HG02642 (cell line): Measurements from ENCODE around the gene GRB10.
"Not testable (repeated sequence)": the region's sequence is repeated elsewhere in the genome, so short reads cannot be mapped to it uniquely, and the experiment has no call there.

ENCODE experiments used
- ATAC-seq: cut with Tn5 transposase; IDR thresholded peaks from one replicate; pipeline ENCODE4 v1.9.1; 2021; ENCODE audit warnings: mild to moderate bottlenecking; ENCODE audit not compliant: unreplicated experiment, poor library complexity

Gene GRB10

DNA sequence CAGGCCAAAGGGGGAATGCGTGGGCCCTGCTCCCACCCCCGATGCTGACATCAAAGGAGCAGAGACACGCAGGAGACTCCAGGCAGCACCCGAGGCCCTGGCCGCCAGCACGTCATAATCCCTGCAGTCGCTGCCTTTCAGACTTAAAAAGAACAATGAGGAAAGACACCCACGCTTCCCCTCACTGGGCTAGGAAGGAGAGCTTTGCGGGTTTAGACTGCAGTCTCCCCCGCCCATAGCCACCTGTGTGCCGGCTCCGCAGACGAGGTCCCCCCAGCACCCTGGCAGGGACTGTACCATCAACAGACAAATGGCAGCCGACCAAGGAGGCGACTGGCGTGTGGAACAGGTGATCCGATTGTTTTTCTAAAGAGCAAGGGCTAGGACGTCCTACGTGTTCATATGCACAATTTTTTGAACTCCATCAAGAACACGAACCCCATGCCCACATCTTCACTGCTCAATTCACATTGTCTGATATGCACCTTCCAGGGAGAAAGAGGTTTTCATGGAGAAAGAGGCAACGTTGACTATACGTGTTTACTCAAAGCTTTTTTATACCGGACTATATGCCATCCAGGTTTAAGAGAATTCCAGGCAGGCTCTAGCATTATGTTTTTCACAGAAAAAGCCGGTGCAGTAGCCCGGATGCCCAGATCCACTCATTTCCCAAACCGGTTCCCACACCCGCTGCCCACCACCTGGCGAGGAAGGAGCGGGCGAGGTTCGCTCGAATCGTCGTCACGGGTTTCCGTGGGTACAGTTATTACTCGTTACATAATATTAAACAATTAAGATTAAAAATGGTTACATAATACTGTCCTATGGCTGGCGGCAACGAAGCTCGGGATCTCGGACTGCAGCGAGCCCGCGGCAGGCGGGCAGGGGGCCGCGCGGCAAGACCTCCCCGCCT lies 1.1 kb downstream of the GRB10 start:
- no peak for ATAC-seq

GRCh38 chr7:50780436-50780835 lies 2.3 kb downstream of the GRB10 start:
- ATAC-seq, result no peak

DNA sequence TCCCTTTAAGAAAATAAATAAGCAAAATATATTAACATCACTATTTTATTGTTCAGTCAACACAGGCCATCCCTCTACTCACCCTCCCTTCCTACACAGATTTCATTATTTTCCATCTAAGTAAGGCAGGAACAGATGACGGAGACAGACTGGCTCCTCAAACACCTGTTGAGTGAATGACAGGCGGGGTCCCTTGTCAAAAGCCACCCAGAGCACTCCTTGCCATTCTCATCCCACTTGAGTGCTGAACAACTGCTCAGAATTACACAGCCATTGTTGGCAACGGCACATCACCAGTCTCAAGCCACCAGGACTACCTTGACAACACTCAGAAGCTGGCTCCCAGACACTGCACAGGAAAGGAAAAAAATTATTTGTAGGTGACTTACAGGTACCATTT lies 3.3 kb downstream of the GRB10 start:
- no peak for ATAC-seq

- ATAC-seq, result no peak
These were observed 4.5 kb downstream of the GRB10 start for GRCh38 chr7:50778189-50778588.

DNA sequence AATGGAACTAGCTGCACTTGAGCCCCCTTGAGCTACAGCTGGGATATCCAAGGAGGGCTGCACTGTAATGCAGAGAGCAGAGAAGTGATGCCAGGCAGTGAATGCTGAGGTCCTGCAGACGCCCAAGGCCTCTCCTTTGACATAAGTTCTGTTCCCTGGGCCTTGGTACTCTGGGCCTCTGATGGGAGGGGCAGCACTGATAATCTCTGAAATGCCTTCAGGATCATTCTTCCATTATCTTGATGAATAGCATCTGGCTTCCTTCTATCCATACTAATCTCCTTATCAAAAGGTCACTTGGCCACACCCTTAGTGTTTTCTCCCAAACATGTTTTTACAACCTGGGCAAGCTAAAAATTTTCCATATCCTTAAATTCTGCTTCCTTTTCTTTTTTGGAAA lies 6.9 kb downstream of the GRB10 start:
- no peak for ATAC-seq

DNA sequence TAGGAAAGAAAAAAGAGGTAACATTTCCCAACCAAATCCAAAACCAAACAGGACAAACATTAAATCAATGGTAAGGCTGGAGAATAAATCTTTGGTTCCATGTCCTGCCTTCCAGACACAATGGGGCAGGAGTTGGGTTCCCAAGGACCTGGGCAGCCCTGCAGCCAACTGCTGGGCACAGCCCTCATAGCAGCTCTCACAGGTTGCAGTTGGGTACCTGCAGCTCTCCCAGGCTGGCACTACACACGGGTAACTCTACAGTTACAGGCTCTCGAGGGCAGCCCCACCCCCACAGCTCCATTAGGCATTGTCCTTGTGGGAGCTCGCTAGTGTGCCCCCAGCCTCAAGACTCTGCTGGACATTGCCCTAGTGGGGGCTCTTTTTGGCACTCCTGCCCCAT lies 7.5 kb downstream of the GRB10 start:
- ATAC-seq, result no peak

DNA sequence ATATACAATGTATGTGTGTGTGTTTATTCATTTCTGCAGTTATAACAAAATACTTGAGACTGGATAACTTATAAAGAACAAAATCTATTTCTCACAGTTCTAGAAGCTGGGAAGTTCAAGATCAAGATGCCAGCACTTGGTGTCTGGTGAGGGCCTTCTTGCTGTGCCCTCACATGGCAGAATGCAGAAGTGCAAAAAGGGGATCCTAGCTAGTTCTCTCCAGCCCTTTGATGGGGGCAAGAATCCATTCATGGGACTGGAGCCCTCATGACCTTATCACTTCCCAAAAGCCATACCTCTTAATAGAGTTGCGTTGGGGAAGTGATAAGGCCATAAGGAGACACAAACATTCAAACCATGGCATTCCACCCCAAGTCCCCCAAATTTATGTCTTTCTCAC lies 8.4 kb downstream of the GRB10 start:
- no peak for ATAC-seq

DNA sequence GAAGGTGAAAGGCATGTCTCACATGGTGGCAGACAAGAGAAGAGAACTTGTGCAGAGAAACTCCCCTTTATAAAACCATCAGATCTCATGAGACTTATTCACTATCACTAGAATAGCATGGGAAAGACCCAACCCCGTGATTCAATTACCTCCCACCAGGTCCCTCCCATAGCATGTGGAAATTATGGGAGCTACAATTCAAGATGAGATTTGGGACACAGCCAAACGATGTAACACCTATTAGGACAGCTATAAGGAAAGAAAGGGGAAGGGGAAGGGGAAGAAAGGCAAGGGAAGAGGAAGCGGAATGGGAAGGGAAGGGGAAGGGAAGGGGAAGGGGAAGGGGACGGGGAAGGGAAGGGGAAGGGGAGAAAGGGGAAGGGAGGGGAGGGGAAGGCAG lies 9.6 kb downstream of the GRB10 start:
- ATAC-seq, result not testable (repeated sequence)

DNA sequence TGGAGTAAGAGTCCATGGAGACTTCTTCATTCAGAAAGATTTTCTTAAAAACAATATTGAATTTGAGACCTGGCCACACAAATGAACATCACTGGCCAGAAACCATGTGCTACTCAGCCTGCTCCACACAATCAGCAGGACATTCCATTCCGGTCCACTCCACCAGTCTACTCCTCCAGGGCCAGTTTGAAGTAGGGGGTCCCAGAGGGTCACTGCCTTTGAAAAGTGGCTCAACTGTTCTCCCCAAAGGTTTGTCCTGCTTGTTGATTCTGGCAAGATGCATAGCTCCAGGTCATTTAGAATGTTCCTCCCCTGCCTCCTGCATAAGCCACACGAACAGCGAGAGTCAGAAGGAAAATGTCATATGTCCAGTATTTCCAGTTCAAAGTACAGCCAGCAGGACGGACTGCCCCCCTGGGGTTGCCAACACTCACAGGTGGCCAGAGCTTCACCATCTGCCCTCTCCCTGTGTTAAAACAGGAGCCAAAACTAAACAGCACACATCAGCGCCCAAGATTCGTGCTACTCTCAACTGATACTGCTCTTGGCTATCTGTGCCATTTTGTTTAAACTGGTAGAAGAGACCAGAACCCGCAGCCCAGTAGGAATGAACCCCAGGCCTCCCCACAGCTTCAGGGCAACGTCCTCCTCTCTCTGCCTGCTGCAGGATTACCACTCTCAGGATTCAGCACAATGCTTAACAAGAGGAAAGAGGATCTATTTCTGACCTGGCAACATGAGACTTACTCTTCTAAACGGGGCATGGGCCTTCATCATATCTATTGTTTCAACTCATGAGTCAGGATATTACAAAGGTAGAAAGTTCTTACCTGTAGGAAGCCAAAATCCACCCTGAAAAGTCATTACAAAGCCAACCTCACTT lies 11.3 kb downstream of the GRB10 start:
- ATAC-seq, result no peak

GRCh38 chr7:50768485-50769474 lies 13.9 kb downstream of the GRB10 start:
- no peak for ATAC-seq

GRCh38 chr7:50766849-50767207 lies 15.9 kb downstream of the GRB10 start:
- ATAC-seq, result no peak

DNA sequence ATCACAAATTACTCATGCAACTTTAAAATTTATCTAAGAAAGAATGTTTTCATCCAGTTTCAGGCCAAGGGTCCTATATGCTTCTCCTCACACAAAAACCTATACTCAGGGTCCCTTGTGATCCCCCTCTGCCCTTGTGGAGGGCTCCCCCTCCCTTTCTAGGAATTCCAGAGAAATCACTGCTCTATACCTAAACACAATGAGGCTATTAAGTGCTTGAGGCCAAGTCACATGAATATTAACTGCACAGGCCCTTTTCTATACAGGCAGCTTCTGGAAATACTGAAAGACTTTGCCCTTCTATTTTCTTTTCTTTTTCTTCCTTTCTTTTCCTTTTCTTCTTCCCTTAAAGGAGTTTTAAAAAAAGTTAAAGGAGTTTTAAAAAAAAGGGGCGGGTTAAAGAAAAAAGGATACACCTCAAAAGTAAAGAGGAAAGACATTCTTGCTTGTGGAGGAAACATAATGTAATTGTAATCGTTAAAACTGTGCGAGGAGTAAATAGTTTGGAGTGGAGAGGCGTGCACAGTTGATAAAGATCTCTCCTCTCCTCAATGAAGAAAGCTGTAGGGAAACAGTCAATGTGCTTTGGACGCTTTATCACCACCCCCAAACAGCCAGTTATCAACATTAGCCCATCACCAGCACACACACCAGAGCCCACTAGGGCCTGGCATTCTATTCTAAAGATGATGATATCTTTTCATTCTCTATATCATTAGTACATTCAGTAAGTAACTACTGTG lies 16.4 kb downstream of the GRB10 start:
- no peak for ATAC-seq

GRCh38 chr7:50762337-50762736 lies 20.4 kb downstream of the GRB10 start:
- ATAC-seq, result no peak

- no peak for ATAC-seq
These were observed 21.0 kb downstream of the GRB10 start for GRCh38 chr7:50761713-50762112.

GRCh38 chr7:50757703-50758390 lies 24.8 kb downstream of the GRB10 start:
- no peak for ATAC-seq

DNA sequence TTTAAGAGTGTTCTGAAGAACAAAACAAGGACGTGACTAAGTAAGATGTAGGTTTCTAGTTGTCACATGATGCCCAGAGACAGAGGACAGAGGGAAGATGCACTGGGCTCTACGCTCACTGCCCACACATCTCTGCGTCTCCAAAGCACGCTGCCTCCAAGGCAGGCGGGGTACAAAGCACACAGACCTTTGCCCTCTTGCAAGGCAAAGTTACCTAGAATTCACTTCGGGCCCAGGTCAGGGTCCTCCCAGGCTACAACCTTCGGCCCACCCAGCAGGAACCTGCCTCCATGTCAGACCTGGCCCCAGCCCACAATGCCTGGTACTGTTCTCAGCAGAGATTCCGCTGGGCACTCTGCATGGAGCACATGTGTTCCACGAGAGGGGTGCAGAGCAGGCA lies 26.5 kb downstream of the GRB10 start:
- no peak for ATAC-seq

- no peak for ATAC-seq
These were observed 28.0 kb downstream of the GRB10 start for GRCh38 chr7:50754684-50755083.

GRCh38 chr7:50754241-50754640 lies 28.5 kb downstream of the GRB10 start:
- no peak for ATAC-seq

- no peak for ATAC-seq
These were observed 30.3 kb downstream of the GRB10 start for GRCh38 chr7:50752422-50752821.
